ENCODE data around the gene NFE2L2. TPM values are rescaled to one million over a fixed set of nuclear protein-coding genes. Genes with fewer than 3 reads are reported as not detected.
"Not testable (repeated sequence)": the region's sequence is repeated elsewhere in the genome, so short reads cannot be mapped to it uniquely, and the experiment has no call there.

The NFE2L2 gene
- total and polyA plus RNA-seq, 8 donors: 76.0 to 104 (median 88.7) TPM

GRCh38 chr2:177312562-177312961 is 48.0 kb upstream of the NFE2L2 start:
- H3K27ac ChIP-seq: no peak overlapping the region
- no peaks in the 10 kb centered on the region for H3K36me3 ChIP-seq
- no peak for DNase-seq
- no peak for ATAC-seq
- no peaks in the 10 kb centered on the region for H3K27me3 ChIP-seq
- no peak for TF ChIP-seq CTCF (IDR thresholded peaks at IDR 0.05)
- H3K9me3 ChIP-seq: no peaks in the 10 kb centered on the region
- no peak overlapping the region for H3K4me3 ChIP-seq
- intact Hi-C loops (cut with DNase I): no loop called here
- peaks cover 0 to 6% of the 10 kb centered on the region in 2 donors for H3K4me1 ChIP-seq

- intact Hi-C loops (cut with DNase I); H3K27me3 ChIP-seq; H3K27ac ChIP-seq; DNase-seq; H3K4me1 ChIP-seq; H3K36me3 ChIP-seq; ATAC-seq; H3K9me3 ChIP-seq; H3K4me3 ChIP-seq: not testable (repeated sequence)
Observed at GRCh38 chr2:177309672-177310309, 45.3 kb upstream of the NFE2L2 start.

- DNase-seq (no peak), ATAC-seq (peak; percentile 44)
- Histone ChIP-seq H3K4me3 (no peak overlapping the region), H3K36me3 (no peaks in the 10 kb centered on the region), H3K27me3 (no peaks in the 10 kb centered on the region), H3K27ac (no peak overlapping the region), H3K9me3 (no peaks in the 10 kb centered on the region), H3K4me1 (peaks cover 0 to 6% of the 10 kb centered on the region in 2 donors)
- intact Hi-C loops (cut with DNase I): no loop called here
- no peak for TF ChIP-seq CTCF (IDR thresholded peaks at IDR 0.05)
Observed at GRCh38 chr2:177306550-177306949, 42.0 kb upstream of the NFE2L2 start.

GRCh38 chr2:177303939-177304338 is 39.4 kb upstream of the NFE2L2 start:
- Histone ChIP-seq H3K4me1 (no peaks in the 10 kb centered on the region), H3K36me3 (no peaks in the 10 kb centered on the region), H3K9me3 (no peaks in the 10 kb centered on the region), H3K27ac (no peak overlapping the region), H3K27me3 (no peaks in the 10 kb centered on the region), H3K4me3 (no peak overlapping the region)
- TF ChIP-seq CTCF (IDR thresholded peaks at IDR 0.05): no peak
- no peak for DNase-seq
- intact Hi-C loops (cut with DNase I): no loop called here
- no peak for ATAC-seq

GRCh38 chr2:177302552-177302951 is 38.0 kb upstream of the NFE2L2 start:
- Histone ChIP-seq H3K9me3 (no peaks in the 10 kb centered on the region), H3K4me3 (no peak overlapping the region), H3K4me1 (no peaks in the 10 kb centered on the region), H3K36me3 (no peaks in the 10 kb centered on the region), H3K27me3 (no peaks in the 10 kb centered on the region), H3K27ac (no peak overlapping the region)
- intact Hi-C loops (cut with DNase I): no loop called here
- DNase-seq (no peak), ATAC-seq (peak; percentile 64)
- no peak for TF ChIP-seq CTCF (IDR thresholded peaks at IDR 0.05)

GRCh38 chr2:177298191-177298590 is 33.7 kb upstream of the NFE2L2 start:
- H3K4me1 ChIP-seq: peaks cover 4 to 7% of the 10 kb centered on the region in 2 donors
- no peaks in the 10 kb centered on the region for H3K27me3 ChIP-seq
- H3K4me3 ChIP-seq: no peak overlapping the region
- no peak for ATAC-seq
- DNase-seq: no peak
- no peak for TF ChIP-seq CTCF (IDR thresholded peaks at IDR 0.05)
- no peaks in the 10 kb centered on the region for H3K36me3 ChIP-seq
- no peak overlapping the region for H3K27ac ChIP-seq
- intact Hi-C loops (cut with DNase I): no loop called here
- no peaks in the 10 kb centered on the region for H3K9me3 ChIP-seq
